Measurements from ENCODE around the gene APOF. TPM values are rescaled to one million over a fixed set of nuclear protein-coding genes. Genes with fewer than 3 reads are reported as not detected.

Gene APOF
- total and polyA plus RNA-seq, 2 of the 8 experiments (the other 6 are each of a cell fraction or from before 2014, with no cell fraction given), result not detected

- no peak for TF ChIP-seq CHD7 (IDR thresholded peaks at IDR 0.05; ENCODE audit: insufficient replicate concordance, low read length)
- TF ChIP-seq TAF7 (optimal IDR thresholded peaks at IDR 0.05; ENCODE audit: borderline replicate concordance, low read depth, low read length), result peak; percentile 98
- TF ChIP-seq SAP30 (IDR thresholded peaks at IDR 0.05; ENCODE audit: insufficient read depth, insufficient replicate concordance, low read length), result peak; percentile 13
- no peak for TF ChIP-seq JUN (IDR thresholded peaks at IDR 0.05; ENCODE audit: low read depth, low read length)
- TF ChIP-seq, protein P1, sequence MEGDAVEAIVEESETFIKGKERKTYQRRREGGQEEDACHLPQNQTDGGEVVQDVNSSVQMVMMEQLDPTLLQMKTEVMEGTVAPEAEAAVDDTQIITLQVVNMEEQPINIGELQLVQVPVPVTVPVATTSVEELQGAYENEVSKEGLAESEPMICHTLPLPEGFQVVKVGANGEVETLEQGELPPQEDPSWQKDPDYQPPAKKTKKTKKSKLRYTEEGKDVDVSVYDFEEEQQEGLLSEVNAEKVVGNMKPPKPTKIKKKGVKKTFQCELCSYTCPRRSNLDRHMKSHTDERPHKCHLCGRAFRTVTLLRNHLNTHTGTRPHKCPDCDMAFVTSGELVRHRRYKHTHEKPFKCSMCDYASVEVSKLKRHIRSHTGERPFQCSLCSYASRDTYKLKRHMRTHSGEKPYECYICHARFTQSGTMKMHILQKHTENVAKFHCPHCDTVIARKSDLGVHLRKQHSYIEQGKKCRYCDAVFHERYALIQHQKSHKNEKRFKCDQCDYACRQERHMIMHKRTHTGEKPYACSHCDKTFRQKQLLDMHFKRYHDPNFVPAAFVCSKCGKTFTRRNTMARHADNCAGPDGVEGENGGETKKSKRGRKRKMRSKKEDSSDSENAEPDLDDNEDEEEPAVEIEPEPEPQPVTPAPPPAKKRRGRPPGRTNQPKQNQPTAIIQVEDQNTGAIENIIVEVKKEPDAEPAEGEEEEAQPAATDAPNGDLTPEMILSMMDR (IDR thresholded peaks at IDR 0.05; ENCODE audit: control extremely low read depth in 1 of 3, insufficient read depth in 1 of 3, low read depth in 1 of 3, low read length in 3 of 3), result peak; percentile 20 to 44 (median 28)
- TF ChIP-seq HDAC6 (IDR thresholded peaks at IDR 0.05; ENCODE audit: low read depth, low read length), result no peak
Measured at GRCh38 chr12:56315622-56316473, 46.8 kb downstream of the APOF start, which contains the start of gene CNPY2 (continued).
